Endothelial cell of umbilical vein (primary cell): Measurements from ENCODE around the gene GOLGA3. TPM values are rescaled to one million over a fixed set of nuclear protein-coding genes. Genes with fewer than 3 reads are reported as not detected.
A peak's percentile ranks its signal among the peaks of the same experiment; 100 is the strongest.

Experiments used
- BruUV-seq: library from RNA; stranded (reverse); fragments of 400-500 nt; replicated peaks from 2 replicates; lab custom pipeline; 2021; lab: Mats Ljungman, UMichigan
- CTCF ChIA-PET: fragments of 300-600, 350-600 bp; sonication (Branson Sonifier 250); formaldehyde crosslinking; loops from one replicate; lab custom pipeline; 2021; ENCODE audit warnings: antibody characterized with exemption, inconsistent platforms; lab: Charles Lee
- POLR2A ChIA-PET: fragments of 300-600, 350-600 bp; sonication (Branson Sonifier 250); formaldehyde crosslinking; loops from one replicate; lab custom pipeline; 2021; ENCODE audit warnings: antibody characterized with exemption, inconsistent platforms; lab: Charles Lee
- DNase-seq: peaks from one replicate; pipeline ENCODE4 v3.0.0-alpha.2; 2011; ENCODE audit warnings: low read depth, low spot score
- FAIRE-seq: peaks from 2 replicates; lab custom pipeline; 2011; peaks lifted over from hg19 to GRCh38; lab: Jason Lieb, UNC
- H2AFZ ChIP-seq: 2 replicates; pipeline ENCODE4 v1.6.0; 2012; ENCODE audit warnings: low read depth, low read length, control low read depth, inconsistent platforms
- H3K27ac ChIP-seq: 2 replicates; pipeline ENCODE4 v1.5.1; 2011; ENCODE audit warnings: low read depth, mild to moderate bottlenecking, control low read depth, low read length, moderate library complexity; ENCODE audit not compliant: insufficient read depth
- H3K27me3 ChIP-seq, 2 experiments: 2 replicates each; pipeline versions ENCODE4 v1.6.0 to v1.6.1; 2011; ENCODE audit warnings: low read length in 2 of 2, mixed read lengths in 1 of 2; ENCODE audit not compliant: control insufficient read depth in 2 of 2, insufficient read depth in 2 of 2
- H3K36me3 ChIP-seq, 2 experiments: 2 replicates in 1 of 2; 3 replicates in 1 of 2; pipeline ENCODE4 v1.5.1; 2011; ENCODE audit warnings: low read length in 2 of 2, mild to moderate bottlenecking in 1 of 2, moderate library complexity in 1 of 2; ENCODE audit not compliant: control insufficient read depth in 2 of 2, insufficient read depth in 2 of 2; ENCODE audit errors: extremely low read depth in 1 of 2
- H3K4me1 ChIP-seq: 3 replicates; pipeline ENCODE4 v1.5.1; 2011; ENCODE audit warnings: mild to moderate bottlenecking, low read length; ENCODE audit not compliant: control insufficient read depth, insufficient read depth; ENCODE audit errors: extremely low read depth
- H3K4me2 ChIP-seq: 2 replicates; pipeline ENCODE4 v1.6.1; 2011; ENCODE audit warnings: low read length, control low read depth, mixed read lengths; ENCODE audit not compliant: insufficient read depth
- H3K4me3 ChIP-seq, 3 experiments: fragments of 200-600 bp in 1 of 3; sonication (generic), shearing (Covaris generic) in 1 of 3; replicated peaks in 1 of 3; 2 replicates each; pipeline ENCODE4 v1.5.1; 2011 to 2016; ENCODE audit warnings: control low read depth in 3 of 3, low read length in 3 of 3, mild to moderate bottlenecking in 2 of 3, inconsistent platforms in 1 of 3, low read depth in 1 of 3, moderate library complexity in 1 of 3; ENCODE audit not compliant: insufficient read depth in 1 of 3
- H3K79me2 ChIP-seq: 2 replicates; pipeline ENCODE4 v1.6.0; 2012; ENCODE audit warnings: low read length, inconsistent platforms; ENCODE audit not compliant: control insufficient read depth, insufficient read depth
- H3K9ac ChIP-seq: replicated peaks from 2 replicates; pipeline ENCODE3; 2011; ENCODE audit warnings: low read length, control low read depth; ENCODE audit not compliant: insufficient read depth; ENCODE audit errors: extremely low read depth
- H3K9me1 ChIP-seq: replicated peaks from 3 replicates; pipeline ENCODE4 v1.6.0; 2011; ENCODE audit warnings: mild to moderate bottlenecking, low read length; ENCODE audit not compliant: control insufficient read depth, insufficient read depth; ENCODE audit errors: extremely low read depth
- H3K9me3 ChIP-seq: replicated peaks from 2 replicates; pipeline ENCODE4 v1.5.1; 2012; ENCODE audit warnings: low read length, inconsistent platforms; ENCODE audit not compliant: control insufficient read depth, insufficient read depth
- H4K20me1 ChIP-seq: replicated peaks from 2 replicates; pipeline ENCODE3; 2011; ENCODE audit warnings: mild to moderate bottlenecking, low read length; ENCODE audit not compliant: control insufficient read depth, insufficient read depth; ENCODE audit errors: extremely low read depth
- CTCF ChIP-seq, 2 donors: IDR thresholded peaks; 1 replicate in 1 of 2; 2 replicates in 1 of 2; pipeline ENCODE4 v1.5.1; 2011; ENCODE audit warnings: low read length in 2 of 2, mild to moderate bottlenecking in 2 of 2, moderate library complexity in 2 of 2, control low read depth in 1 of 2, inconsistent platforms in 1 of 2, low read depth in 1 of 2; ENCODE audit not compliant: insufficient read depth in 1 of 2; ENCODE audit errors: extremely low read depth in 1 of 2
- EZH2 ChIP-seq: IDR thresholded peaks from 2 replicates; pipeline ENCODE4 v1.6.1; 2012; ENCODE audit warnings: borderline replicate concordance, low read depth, mild to moderate bottlenecking, moderate library complexity, low read length, inconsistent platforms; ENCODE audit not compliant: severe bottlenecking
- FOS ChIP-seq: IDR thresholded peaks from 2 replicates; pipeline ENCODE4 v1.6.1; 2011; ENCODE audit warnings: mild to moderate bottlenecking, low read length, moderate library complexity, borderline replicate concordance; ENCODE audit not compliant: insufficient read depth
- GATA2 ChIP-seq: IDR thresholded peaks from 2 replicates; pipeline ENCODE4 v1.7.0; 2011; ENCODE audit warnings: low read depth, mild to moderate bottlenecking, moderate library complexity, mixed read lengths, low read length; ENCODE audit not compliant: insufficient read length, insufficient read depth
- JUN ChIP-seq: IDR thresholded peaks from 2 replicates; pipeline ENCODE4 v1.6.1; 2011; ENCODE audit warnings: borderline replicate concordance, low read depth; ENCODE audit not compliant: insufficient read length, insufficient read depth
- MYC ChIP-seq: IDR thresholded peaks from one replicate; pipeline ENCODE4 v1.6.1; 2011; ENCODE audit warnings: mild to moderate bottlenecking, low read depth, low read length
- POLR2A ChIP-seq: IDR thresholded peaks from 2 replicates; pipeline ENCODE4 v1.6.1; 2012; ENCODE audit warnings: low read depth, mild to moderate bottlenecking, control low read depth, low read length
- POLR2AphosphoS5 ChIP-seq: IDR thresholded peaks from 2 replicates; pipeline ENCODE4 v1.6.1; 2012; ENCODE audit warnings: low read depth, mild to moderate bottlenecking, control low read depth, low read length, moderate library complexity; ENCODE audit not compliant: insufficient read depth
- dilution Hi-C: fragments of 300-500 bp; cut with MboI; formaldehyde crosslinking; loops from one replicate; pipeline ENCODE4 v1.15.0; 2019; ENCODE audit warnings: low sequenced_read_pairs; ENCODE audit not compliant: extremely low pct_ligation_motif_present
- intact Hi-C: fragments of 100-400 bp; cut with micrococcal nuclease; formaldehyde crosslinking; loops from one replicate; pipeline ENCODE4 v1.10.0; 2022
- polyA plus RNA-seq, 4 experiments: library from polyadenylated mRNA; depleted of rRNA in 3 of 4; stranded (reverse) in 3 of 4; unstranded in 1 of 4; fragments of >200 nt; gene quantifications; 2 replicates each; pipeline versions ENCODE4 v1.2.1 to v1.2.3, GENCODE V29; 2011 to 2012; ENCODE audit warnings: missing spikeins in 1 of 4
- total RNA-seq: library from RNA; stranded (reverse); gene quantifications from 2 replicates; pipeline ENCODE4 v1.2.3, GENCODE V29; 2021
- TF ChIP-seq, protein P1 (sequence below): IDR thresholded peaks from 2 replicates; pipeline ENCODE4 v1.6.1; 2011; ENCODE audit not compliant: insufficient read depth, insufficient read length

Gene GOLGA3
- total and polyA plus RNA-seq, 2 donors (not counting 3 experiments of a cell fraction or from before 2014, with no cell fraction given): 18.4 to 86.0 TPM

- TF ChIP-seq GATA2 (no peak), FOS (no peak), MYC (no peak), POLR2AphosphoS5 (no peak)
- TF ChIP-seq, protein P1, sequence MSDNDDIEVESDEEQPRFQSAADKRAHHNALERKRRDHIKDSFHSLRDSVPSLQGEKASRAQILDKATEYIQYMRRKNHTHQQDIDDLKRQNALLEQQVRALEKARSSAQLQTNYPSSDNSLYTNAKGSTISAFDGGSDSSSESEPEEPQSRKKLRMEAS: peak; percentile 55
- Histone ChIP-seq H3K36me3 (peaks cover 12 to 70% of the 10 kb centered on the region in 2 experiments), H3K27me3 (no peaks in the 10 kb centered on the region), H3K9me3 (no peaks in the 10 kb centered on the region), H3K9me1 (no peaks in the 10 kb centered on the region), H3K4me1 (no peaks in the 10 kb centered on the region), H3K4me3 (no peak overlapping the region), H3K9ac (no peak overlapping the region), H2AFZ (no peak overlapping the region), H3K27ac (no peak overlapping the region), H4K20me1 (no peaks in the 10 kb centered on the region), H3K4me2 (no peak overlapping the region), H3K79me2 (peaks cover 4% of the 10 kb centered on the region)
- dilution Hi-C loops (no loop called here), intact Hi-C loops (no loop called here)
- POLR2A ChIA-PET: no interaction called here
- no TSS peak for BruUV-seq
- DNase-seq: no peak
- FAIRE-seq: no peak
- CTCF ChIA-PET: no interaction called here
These were observed 44.1 kb downstream of the GOLGA3 start for GRCh38 chr12:132784580-132784979.

GRCh38 chr12:132783917-132784531 lies 44.6 kb downstream of the GOLGA3 start:
- POLR2A ChIA-PET: no interaction called here
- intact Hi-C loops: no loop called here

More at GRCh38 chr12:132783917-132784531, 44.6 kb downstream of the GOLGA3 start:
- BruUV-seq: no TSS peak
- CTCF ChIA-PET: interaction anchor here (0.8 kb wide), 1 partner anchor 18 kb away, joined by 3 read pairs; no protein-coding TSS in a partner anchor
- no peak for TF ChIP-seq GATA2
- TF ChIP-seq, protein P1: no peak
- no peak for TF ChIP-seq EZH2
- no peak for TF ChIP-seq FOS
- TF ChIP-seq MYC: no peak
- TF ChIP-seq CTCF (IDR thresholded peaks at IDR 0.05; ENCODE audit: extremely low read depth in 1 of 2, insufficient read depth in 1 of 2, low read depth in 1 of 2, low read length in 2 of 2): no peak
- no peak for TF ChIP-seq POLR2A
- no peak for TF ChIP-seq POLR2AphosphoS5
- no peak for TF ChIP-seq JUN
- dilution Hi-C loops: no loop called here
- no peak overlapping the region for H3K4me3 ChIP-seq
- no peaks in the 10 kb centered on the region for H3K9me3 ChIP-seq
- FAIRE-seq (no peak), DNase-seq (no peak)
- H3K9me1 ChIP-seq: no peaks in the 10 kb centered on the region
- H3K27me3 ChIP-seq: no peaks in the 10 kb centered on the region
- no peaks in the 10 kb centered on the region for H3K4me1 ChIP-seq
- no peak overlapping the region for H3K4me2 ChIP-seq
- H2AFZ ChIP-seq: no peak overlapping the region
- no peak overlapping the region for H3K27ac ChIP-seq
- H3K79me2 ChIP-seq: peaks cover 4% of the 10 kb centered on the region
- H3K9ac ChIP-seq: no peak overlapping the region
- H3K36me3 ChIP-seq: peaks cover 17 to 66% of the 10 kb centered on the region in 2 experiments
- no peaks in the 10 kb centered on the region for H4K20me1 ChIP-seq
